ENCODE measurements around the gene NPDC1.

- TF ChIP-seq, protein P1, sequence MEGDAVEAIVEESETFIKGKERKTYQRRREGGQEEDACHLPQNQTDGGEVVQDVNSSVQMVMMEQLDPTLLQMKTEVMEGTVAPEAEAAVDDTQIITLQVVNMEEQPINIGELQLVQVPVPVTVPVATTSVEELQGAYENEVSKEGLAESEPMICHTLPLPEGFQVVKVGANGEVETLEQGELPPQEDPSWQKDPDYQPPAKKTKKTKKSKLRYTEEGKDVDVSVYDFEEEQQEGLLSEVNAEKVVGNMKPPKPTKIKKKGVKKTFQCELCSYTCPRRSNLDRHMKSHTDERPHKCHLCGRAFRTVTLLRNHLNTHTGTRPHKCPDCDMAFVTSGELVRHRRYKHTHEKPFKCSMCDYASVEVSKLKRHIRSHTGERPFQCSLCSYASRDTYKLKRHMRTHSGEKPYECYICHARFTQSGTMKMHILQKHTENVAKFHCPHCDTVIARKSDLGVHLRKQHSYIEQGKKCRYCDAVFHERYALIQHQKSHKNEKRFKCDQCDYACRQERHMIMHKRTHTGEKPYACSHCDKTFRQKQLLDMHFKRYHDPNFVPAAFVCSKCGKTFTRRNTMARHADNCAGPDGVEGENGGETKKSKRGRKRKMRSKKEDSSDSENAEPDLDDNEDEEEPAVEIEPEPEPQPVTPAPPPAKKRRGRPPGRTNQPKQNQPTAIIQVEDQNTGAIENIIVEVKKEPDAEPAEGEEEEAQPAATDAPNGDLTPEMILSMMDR (conservative IDR thresholded peaks at IDR 0.05; ENCODE audit: low read depth, low read length) = no peak
- TF ChIP-seq EZH2 (IDR thresholded peaks at IDR 0.05; ENCODE audit: low read length, unreplicated experiment) = no peak
Observed at GRCh38 chr9:137074657-137075274, 28.8 kb upstream of the NPDC1 start.
